ENCODE data around the gene TMEM38B. TPM values are rescaled to one million over a fixed set of nuclear protein-coding genes. Genes with fewer than 3 reads are reported as not detected.

Gene TMEM38B
- total and polyA plus RNA-seq, 7 donors: 33.9 to 129 (median 69.8) TPM

DNA sequence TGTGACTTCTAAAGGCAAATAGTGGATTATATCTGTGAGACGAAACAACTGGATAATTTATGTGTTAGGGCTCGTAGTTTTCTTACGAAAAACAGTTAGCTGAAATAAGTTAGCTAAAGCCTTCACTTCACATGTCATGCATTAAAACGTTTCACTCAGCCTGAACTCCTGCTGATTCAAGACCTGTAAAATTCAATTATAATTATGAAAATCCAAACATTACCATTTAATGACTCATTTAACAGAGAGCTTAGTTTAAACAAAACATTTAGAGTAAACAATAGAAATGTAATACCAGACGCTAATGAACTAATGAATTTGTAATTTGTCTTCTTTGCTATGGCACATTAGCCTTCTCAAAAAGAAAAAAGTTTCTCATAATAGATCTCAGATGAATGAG, 30.4 kb upstream of the TMEM38B start:
- no peaks in the 10 kb centered on the region for H3K9me3 ChIP-seq
- H3K27me3 ChIP-seq (ENCODE audit: insufficient read depth in 3 of 3, low read length in 2 of 3): no peaks in the 10 kb centered on the region
- no peak overlapping the region for H3K4me3 ChIP-seq
- no peaks in the 10 kb centered on the region for H3K36me3 ChIP-seq (ENCODE audit: insufficient read depth in 1 of 2, low read depth in 1 of 2)
- WGBS, 3 donors: 79 to 81% (median 81%) methylated on average over 5 of the region's 5 CpGs
- no peak overlapping the region for H3K27ac ChIP-seq
- DNase-seq (no peak), ATAC-seq (no peak)
- TF ChIP-seq, protein P1, sequence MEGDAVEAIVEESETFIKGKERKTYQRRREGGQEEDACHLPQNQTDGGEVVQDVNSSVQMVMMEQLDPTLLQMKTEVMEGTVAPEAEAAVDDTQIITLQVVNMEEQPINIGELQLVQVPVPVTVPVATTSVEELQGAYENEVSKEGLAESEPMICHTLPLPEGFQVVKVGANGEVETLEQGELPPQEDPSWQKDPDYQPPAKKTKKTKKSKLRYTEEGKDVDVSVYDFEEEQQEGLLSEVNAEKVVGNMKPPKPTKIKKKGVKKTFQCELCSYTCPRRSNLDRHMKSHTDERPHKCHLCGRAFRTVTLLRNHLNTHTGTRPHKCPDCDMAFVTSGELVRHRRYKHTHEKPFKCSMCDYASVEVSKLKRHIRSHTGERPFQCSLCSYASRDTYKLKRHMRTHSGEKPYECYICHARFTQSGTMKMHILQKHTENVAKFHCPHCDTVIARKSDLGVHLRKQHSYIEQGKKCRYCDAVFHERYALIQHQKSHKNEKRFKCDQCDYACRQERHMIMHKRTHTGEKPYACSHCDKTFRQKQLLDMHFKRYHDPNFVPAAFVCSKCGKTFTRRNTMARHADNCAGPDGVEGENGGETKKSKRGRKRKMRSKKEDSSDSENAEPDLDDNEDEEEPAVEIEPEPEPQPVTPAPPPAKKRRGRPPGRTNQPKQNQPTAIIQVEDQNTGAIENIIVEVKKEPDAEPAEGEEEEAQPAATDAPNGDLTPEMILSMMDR (IDR thresholded peaks at IDR 0.05): no peak
- intact Hi-C loops (cut with DNase I): no loop called here
- no peaks in the 10 kb centered on the region for H3K4me1 ChIP-seq

DNA sequence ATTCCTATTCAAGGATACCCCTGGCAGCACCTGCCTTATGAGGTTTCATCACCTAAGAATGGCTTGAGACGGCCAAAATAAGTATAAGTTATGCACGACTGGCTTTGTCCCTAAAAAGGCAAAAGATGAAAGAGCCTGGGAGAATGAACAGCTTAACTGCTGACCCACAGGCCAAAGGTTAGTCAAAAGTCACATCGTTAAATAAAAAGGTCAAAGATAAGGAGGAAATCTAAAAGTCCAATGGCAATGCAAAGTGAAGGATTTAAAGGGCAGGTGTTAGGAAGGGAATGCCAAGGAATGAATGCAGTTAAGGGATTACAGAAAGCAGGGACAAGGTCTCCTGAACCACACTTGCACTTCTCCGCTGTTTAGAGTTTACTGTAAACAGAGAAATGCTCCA, 26.5 kb upstream of the TMEM38B start:
- no peaks in the 10 kb centered on the region for H3K27me3 ChIP-seq (ENCODE audit: insufficient read depth in 3 of 3, low read length in 2 of 3)
- no peak overlapping the region for H3K4me3 ChIP-seq
- H3K4me1 ChIP-seq: no peaks in the 10 kb centered on the region
- DNase-seq (no peak), ATAC-seq (no peak)
- 40 to 53% (median 41%) methylated on average over 4 of the region's 4 CpGs for WGBS, 3 donors
- intact Hi-C loops (cut with DNase I): no loop called here
- TF ChIP-seq, protein P1 (IDR thresholded peaks at IDR 0.05): no peak
- H3K9me3 ChIP-seq: no peaks in the 10 kb centered on the region
- no peak overlapping the region for H3K27ac ChIP-seq
- H3K36me3 ChIP-seq (ENCODE audit: insufficient read depth in 1 of 2, low read depth in 1 of 2): no peaks in the 10 kb centered on the region

DNA sequence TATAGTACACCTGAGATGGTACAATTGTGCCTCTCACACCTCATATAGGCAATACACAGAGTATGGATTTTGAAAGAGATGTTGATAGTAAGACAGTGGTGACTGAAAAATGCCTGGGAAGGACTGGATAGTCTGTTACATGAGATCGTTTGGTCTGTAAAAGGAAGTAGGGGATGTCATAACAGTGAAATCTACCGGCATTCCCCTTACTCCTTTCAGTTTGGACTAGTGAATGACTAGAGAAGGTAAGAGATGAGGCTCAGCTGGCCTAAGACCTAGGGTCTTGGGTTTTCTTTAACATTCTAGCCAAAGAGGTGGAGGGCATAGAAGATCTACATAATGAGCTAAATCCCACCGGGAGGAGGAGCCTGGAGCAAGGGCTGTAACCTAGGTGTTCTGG, 24.0 kb upstream of the TMEM38B start:
- no peaks in the 10 kb centered on the region for H3K4me1 ChIP-seq
- no peaks in the 10 kb centered on the region for H3K27me3 ChIP-seq (ENCODE audit: insufficient read depth in 3 of 3, low read length in 2 of 3)
- ATAC-seq (no peak), DNase-seq (no peak)
- TF ChIP-seq, protein P1 (IDR thresholded peaks at IDR 0.05): no peak
- intact Hi-C loops (cut with DNase I): no loop called here
- no peaks in the 10 kb centered on the region for H3K9me3 ChIP-seq
- H3K4me3 ChIP-seq: no peak overlapping the region
- no peaks in the 10 kb centered on the region for H3K36me3 ChIP-seq (ENCODE audit: insufficient read depth in 1 of 2, low read depth in 1 of 2)
- no peak overlapping the region for H3K27ac ChIP-seq
- WGBS, 3 donors: 65 to 73% (median 71%) methylated on average over 3 of the region's 3 CpGs

DNA sequence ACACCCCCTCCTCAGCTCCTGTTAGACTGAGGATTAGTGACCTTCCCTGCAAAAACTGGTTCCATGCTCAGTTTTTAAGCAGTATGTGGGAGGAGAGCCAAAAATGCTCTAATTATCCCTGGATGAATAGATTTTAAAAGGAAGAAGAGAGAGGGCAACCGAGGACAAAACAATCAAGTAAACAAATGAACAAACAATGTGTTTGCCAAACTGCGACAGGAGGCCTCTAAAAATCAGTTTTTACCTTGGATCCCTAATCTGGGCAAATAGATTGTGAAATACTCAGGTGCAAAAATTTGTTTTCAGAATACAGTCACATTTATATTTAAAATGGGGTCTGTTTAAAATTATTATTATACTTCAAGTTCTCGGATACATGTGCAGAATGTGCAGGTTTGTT, 23.6 kb upstream of the TMEM38B start:
- intact Hi-C loops (cut with DNase I): no loop called here
- H3K4me1 ChIP-seq: no peaks in the 10 kb centered on the region
- H3K4me3 ChIP-seq: no peak overlapping the region
- ATAC-seq (no peak), DNase-seq (no peak)
- no peak overlapping the region for H3K27ac ChIP-seq
- 82 to 85% (median 84%) methylated on average over 3 of the region's 3 CpGs for WGBS, 3 donors
- H3K9me3 ChIP-seq: no peaks in the 10 kb centered on the region
- no peaks in the 10 kb centered on the region for H3K27me3 ChIP-seq (ENCODE audit: insufficient read depth in 3 of 3, low read length in 2 of 3)
- TF ChIP-seq, protein P1 (IDR thresholded peaks at IDR 0.05): no peak
- H3K36me3 ChIP-seq (ENCODE audit: insufficient read depth in 1 of 2, low read depth in 1 of 2): no peaks in the 10 kb centered on the region

DNA sequence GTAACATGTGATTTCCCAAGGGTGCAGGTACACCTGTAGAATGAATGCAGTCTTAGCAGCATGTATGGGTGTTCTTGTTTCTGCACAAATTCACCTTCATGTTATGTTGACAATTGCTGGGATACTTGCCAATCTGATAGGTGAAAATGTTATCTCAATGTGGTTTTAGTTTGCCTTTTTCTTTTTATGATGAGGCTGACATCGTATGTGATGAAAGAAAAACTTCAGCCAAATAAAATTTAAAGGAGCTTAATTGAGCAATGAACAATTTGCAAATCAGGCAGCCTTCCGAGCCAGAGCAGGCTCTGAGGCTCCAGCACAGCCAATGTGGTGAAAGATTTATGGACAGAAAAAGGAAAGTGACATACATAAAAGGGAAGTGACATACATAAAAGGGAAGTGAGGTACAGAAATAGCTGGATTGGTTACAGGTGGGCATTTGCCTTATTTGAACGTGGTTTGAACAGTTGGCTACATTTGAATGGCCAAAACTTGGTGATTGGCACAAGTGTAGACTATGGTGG, 21.6 kb upstream of the TMEM38B start:
- TF ChIP-seq, protein P1 (IDR thresholded peaks at IDR 0.05): no peak
- no peaks in the 10 kb centered on the region for H3K9me3 ChIP-seq
- ATAC-seq (no peak), DNase-seq (no peak)
- WGBS, 3 donors: 36 to 53% (median 38%) methylated on average over 3 of the region's 3 CpGs
- H3K4me1 ChIP-seq: no peaks in the 10 kb centered on the region
- intact Hi-C loops (cut with DNase I): no loop called here
- no peaks in the 10 kb centered on the region for H3K36me3 ChIP-seq (ENCODE audit: insufficient read depth in 1 of 2, low read depth in 1 of 2)
- no peaks in the 10 kb centered on the region for H3K27me3 ChIP-seq (ENCODE audit: insufficient read depth in 3 of 3, low read length in 2 of 3)
- H3K27ac ChIP-seq: no peak overlapping the region
- no peak overlapping the region for H3K4me3 ChIP-seq

All from psoas muscle (tissue), 8 donors.